HEK293 (cell line): Measurements from ENCODE around the gene ABCA12.

ENCODE experiments used
- CTCF ChIA-PET: fragments of 350-600 bp; formaldehyde crosslinking; extraction: SDS; loops from one replicate; lab custom pipeline; 2021; ENCODE audit warnings: antibody characterized with exemption; lab: Yijun Ruan, JAX
- POLR2A ChIA-PET: fragments of 300-600 bp; formaldehyde crosslinking; extraction: SDS; loops from one replicate; lab custom pipeline; 2020; ENCODE audit warnings: antibody characterized with exemption, inconsistent platforms; lab: Yijun Ruan, JAX
- H3K27ac ChIP-seq: fragments of 200-500 bp; sonication (Bioruptor generic); 2 replicates; pipeline ENCODE4 v1.5.1; 2014; ENCODE audit warnings: low read depth, low read length, control low read depth, inconsistent platforms; ENCODE audit errors: extremely low read depth
- H3K36me3 ChIP-seq, 2 experiments: fragments of 200-500 bp in 1 of 2; sonication (Bioruptor generic) in 1 of 2; 1 replicate in 1 of 2; 2 replicates in 1 of 2; pipeline ENCODE4 v1.5.1; 2014 to 2017; ENCODE audit warnings: inconsistent platforms in 2 of 2, low read length in 2 of 2; ENCODE audit not compliant: control insufficient read depth in 2 of 2, insufficient read depth in 1 of 2
- H3K4me1 ChIP-seq: fragments of 200-500 bp; sonication (Bioruptor generic); 2 replicates; pipeline ENCODE4 v1.5.1; 2014; ENCODE audit warnings: mild to moderate bottlenecking, low read length, inconsistent platforms; ENCODE audit not compliant: control insufficient read depth, insufficient read depth
- H3K4me3 ChIP-seq: 2 replicates; pipeline ENCODE4 v1.5.1; 2011; ENCODE audit warnings: low read depth, mild to moderate bottlenecking, control low read depth, low read length, moderate library complexity
- H3K9me3 ChIP-seq: fragments of 200-500 bp; sonication (Bioruptor generic); 2 replicates; pipeline ENCODE4 v1.5.1; 2014; ENCODE audit warnings: low read depth, low read length, inconsistent platforms; ENCODE audit not compliant: control insufficient read depth, insufficient read depth
- GLI4 ChIP-seq: fragments of 450-650 bp; formaldehyde crosslinking; IDR thresholded peaks from 2 replicates; pipeline ENCODE4 v1.5.1; 2016; ENCODE audit warnings: missing biosample characterization, missing genetic modification characterization
- PRDM1 ChIP-seq: fragments of 450-650 bp; formaldehyde crosslinking; IDR thresholded peaks from 2 replicates; pipeline ENCODE4; 2016; ENCODE audit warnings: missing biosample characterization, missing genetic modification characterization
- PRDM10 ChIP-seq: fragments of 450-650 bp; formaldehyde crosslinking; IDR thresholded peaks from 2 replicates; pipeline ENCODE4 v1.5.1; 2016; ENCODE audit warnings: missing biosample characterization, missing genetic modification characterization
- SCRT1 ChIP-seq: fragments of 450-650 bp; formaldehyde crosslinking; IDR thresholded peaks from 2 replicates; pipeline ENCODE4 v1.5.1; 2016; ENCODE audit warnings: missing biosample characterization, missing genetic modification characterization, borderline replicate concordance
- ZBTB11 ChIP-seq: fragments of 450-650 bp; formaldehyde crosslinking; conservative IDR thresholded peaks from 2 replicates; pipeline ENCODE4 v1.5.1; 2016; ENCODE audit warnings: low read depth, missing biosample characterization, missing genetic modification characterization
- ZNF266 ChIP-seq: fragments of 450-650 bp; formaldehyde crosslinking; IDR thresholded peaks from 2 replicates; pipeline ENCODE4 v1.5.1; 2016; ENCODE audit warnings: missing biosample characterization, missing genetic modification characterization, low read depth
- ZNF404 ChIP-seq: fragments of 450-650 bp; formaldehyde crosslinking; IDR thresholded peaks from 2 replicates; pipeline ENCODE4 v1.5.1; 2017; ENCODE audit warnings: missing biosample characterization, missing genetic modification characterization
- ZNF473 ChIP-seq: fragments of 450-650 bp; formaldehyde crosslinking; IDR thresholded peaks from 2 replicates; pipeline ENCODE4 v1.5.1; 2017; ENCODE audit warnings: missing biosample characterization, missing genetic modification characterization
- ZNF518A ChIP-seq: fragments of 450-650 bp; formaldehyde crosslinking; conservative IDR thresholded peaks from 2 replicates; pipeline ENCODE4 v1.5.1; 2016; ENCODE audit warnings: low read depth, missing biosample characterization, missing genetic modification characterization
- ZNF530 ChIP-seq: fragments of 450-650 bp; formaldehyde crosslinking; IDR thresholded peaks from 2 replicates; pipeline ENCODE4 v1.5.1; 2016; ENCODE audit warnings: low read depth, missing biosample characterization, missing genetic modification characterization
- ZNF639 ChIP-seq: fragments of 450-650 bp; formaldehyde crosslinking; IDR thresholded peaks from 2 replicates; pipeline ENCODE4 v1.5.1; 2016; ENCODE audit warnings: missing biosample characterization, missing genetic modification characterization
- ZSCAN5A ChIP-seq: fragments of 450-650 bp; formaldehyde crosslinking; IDR thresholded peaks from 2 replicates; pipeline ENCODE4 v1.5.1; 2016; ENCODE audit warnings: missing biosample characterization, missing genetic modification characterization

The ABCA12 gene

GRCh38 chr2:215027779-215028178 lies 110.6 kb downstream of the ABCA12 start (continued):
- TF ChIP-seq ZNF530 (tag by site-specific recombination): no peak
- TF ChIP-seq ZNF639 (tag by site-specific recombination): no peak
- no peak for TF ChIP-seq PRDM1 (tag by site-specific recombination)
- no peak for TF ChIP-seq ZNF266 (tag by site-specific recombination)

GRCh38 chr2:215022910-215023309 lies 115.5 kb downstream of the ABCA12 start:
- TF ChIP-seq ZNF473 (tag by site-specific recombination) (no peak), GLI4 (no peak), ZBTB11 (tag by site-specific recombination) (no peak), ZNF404 (tag by site-specific recombination) (no peak), SCRT1 (tag by site-specific recombination) (no peak), ZNF518A (tag by site-specific recombination) (no peak), PRDM10 (tag by site-specific recombination) (no peak), ZSCAN5A (tag by site-specific recombination) (no peak)

More at GRCh38 chr2:215022910-215023309, 115.5 kb downstream of the ABCA12 start:
- Histone ChIP-seq H3K4me1 (no peaks in the 10 kb centered on the region), H3K9me3 (no peaks in the 10 kb centered on the region), H3K4me3 (no peak overlapping the region), H3K36me3 (no peaks in the 10 kb centered on the region), H3K27ac (no peak overlapping the region)
- ChIA-PET CTCF (interaction anchor here (0.6 to 1.2 kb wide), 2 partner anchors 247 to 256 kb away, joined by 3 to 6 read pairs; no protein-coding TSS in a partner anchor), POLR2A (no interaction called here)
